ENCODE measurements around the gene ZBTB18. TPM values are rescaled to one million over a fixed set of nuclear protein-coding genes. Genes with fewer than 3 reads are reported as not detected.

ZBTB18 gene
- total RNA-seq, 1 experiment from 2014 or later = 12.1 TPM

GRCh38 chr1:244006961-244007360 lies 44.1 kb upstream of the ZBTB18 start:
- Histone ChIP-seq H3K56ac (ENCODE audit: insufficient read length, low read depth, low read length) (no peak overlapping the region), H3K27me3 (ENCODE audit: insufficient read depth, low read length) (no peaks in the 10 kb centered on the region), H3K9me3 (ENCODE audit: control insufficient read depth, low read depth, low read length) (no peaks in the 10 kb centered on the region), H2BK120ac (ENCODE audit: low read depth, low read length, poor library complexity, severe bottlenecking) (no peak overlapping the region), H3K79me1 (ENCODE audit: insufficient read depth, low read depth, low read length, poor library complexity, severe bottlenecking) (no peaks in the 10 kb centered on the region), H4K91ac (ENCODE audit: insufficient read length, low read depth, low read length) (no peak overlapping the region), H3K18ac (ENCODE audit: insufficient read length, low read depth, low read length) (no peak overlapping the region), H3K9ac (ENCODE audit: extremely low read depth, insufficient read length, low read length) (no peak overlapping the region), H3T11ph (ENCODE audit: low read length) (no peak overlapping the region), H4K5ac (ENCODE audit: insufficient read length, low read depth, low read length) (no peak overlapping the region), H2BK15ac (ENCODE audit: low read depth, low read length) (no peak overlapping the region), H3K14ac (ENCODE audit: insufficient read depth, low read length) (no peak overlapping the region), H2AFZ (ENCODE audit: low read length) (no peak overlapping the region), H3K4me2 (ENCODE audit: insufficient read depth, insufficient read length, low read length) (no peak overlapping the region), H2BK5ac (ENCODE audit: insufficient read length, low read length) (no peak overlapping the region), H4K8ac (replicated peaks; ENCODE audit: insufficient read length, low read depth, low read length) (no peak overlapping the region), H2BK20ac (ENCODE audit: low read depth, low read length, poor library complexity, severe bottlenecking) (no peak overlapping the region), H3K4me1 (ENCODE audit: insufficient read depth, low read length) (no peaks in the 10 kb centered on the region), H3K23ac (ENCODE audit: insufficient read length, low read depth, low read length) (no peak overlapping the region), H2AK5ac (ENCODE audit: insufficient read length, low read length) (no peak overlapping the region), H3K4ac (ENCODE audit: low read depth, low read length) (no peak overlapping the region), H2BK12ac (ENCODE audit: insufficient read length, low read depth, low read length) (no peak overlapping the region), H3K27ac (ENCODE audit: insufficient read length, low read depth, low read length) (no peak overlapping the region), H3K79me2 (ENCODE audit: insufficient read depth, low read length) (no peaks in the 10 kb centered on the region), H4K20me1 (ENCODE audit: control insufficient read depth, insufficient read depth, insufficient read length) (no peaks in the 10 kb centered on the region), H3K23me2 (ENCODE audit: insufficient read length, low read depth, low read length, poor library complexity, severe bottlenecking) (no peaks in the 10 kb centered on the region)
- H3K9me3 Mint-ChIP-seq = no peaks in the 10 kb centered on the region; a peak in 2 of 5 replicates
- H3K4me1 Mint-ChIP-seq = peaks cover 12 to 13% of the 10 kb centered on the region in 2 experiments
- no peak overlapping the region for H3K27ac Mint-ChIP-seq
- TF ChIP-seq CTCF (conservative IDR thresholded peaks at IDR 0.05) = no peak
- no peak overlapping the region for H3K4me3 Mint-ChIP-seq
- DNase-seq = no peak
- no peaks in the 10 kb centered on the region for H3K36me3 Mint-ChIP-seq (ENCODE audit: insufficient read depth in 1 of 3, low read depth in 3 of 3)
- no peaks in the 10 kb centered on the region; the same call in none of the 2 replicates for H3K27me3 Mint-ChIP-seq (ENCODE audit: low read depth)
- no CpG with 5 or more reads among the region's 5 CpGs for WGBS (ENCODE audit: extremely low coverage, insufficient read length, low lambda C conversion rate)

All from H9 (cell line).